ENCODE results near the gene STAT2.
A peak's percentile ranks its signal among the peaks of the same experiment; 100 is the strongest.
"Not testable (repeated sequence)": the region's sequence is repeated elsewhere in the genome, so short reads cannot be mapped to it uniquely, and the experiment has no call there.

The STAT2 gene

DNA sequence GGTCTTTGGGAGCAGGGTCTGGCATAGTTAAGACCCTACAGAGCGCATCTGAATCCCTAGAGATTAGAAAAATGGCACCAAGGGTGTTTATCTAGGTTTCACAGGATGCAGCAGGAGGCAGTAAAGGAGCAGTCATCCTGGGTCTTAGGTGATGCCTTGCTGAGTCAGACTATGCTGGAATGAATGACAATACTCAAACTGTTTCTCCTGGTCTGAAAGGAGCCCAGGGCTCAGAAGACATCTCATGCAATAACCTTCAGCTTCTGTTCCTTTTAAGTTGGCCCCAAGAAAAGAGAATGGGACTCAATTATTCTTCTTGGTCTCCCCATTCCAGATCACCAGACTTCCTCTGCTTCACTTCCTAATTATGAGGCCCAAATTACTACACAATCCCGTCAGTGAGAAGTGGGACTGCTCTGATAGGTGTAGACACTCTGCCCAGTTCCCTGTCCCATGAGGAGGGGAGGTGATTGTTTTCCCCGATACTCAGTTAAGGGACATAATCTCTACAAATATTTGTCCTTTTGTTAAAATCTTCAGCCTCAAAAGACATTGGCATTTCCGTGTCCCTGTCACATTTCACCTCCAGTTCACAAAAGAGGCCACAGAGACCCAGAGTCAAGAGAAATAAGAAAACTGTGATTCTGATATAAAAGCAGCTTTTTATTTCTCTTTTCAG, 17.5 kb upstream of the STAT2 start:
- no peaks in the 10 kb centered on the region for H3K36me3 Mint-ChIP-seq (ENCODE audit: low read depth)
- no peak overlapping the region for H3K27ac Mint-ChIP-seq
- no peaks in the 10 kb centered on the region for H3K27me3 Mint-ChIP-seq
- no peak overlapping the region for H3K4me3 Mint-ChIP-seq
- peaks cover 2% of the 10 kb centered on the region for H3K4me1 Mint-ChIP-seq (ENCODE audit: low read depth)
- no peak for DNase-seq
- peaks cover 5% of the 10 kb centered on the region for H3K9me3 Mint-ChIP-seq

DNA sequence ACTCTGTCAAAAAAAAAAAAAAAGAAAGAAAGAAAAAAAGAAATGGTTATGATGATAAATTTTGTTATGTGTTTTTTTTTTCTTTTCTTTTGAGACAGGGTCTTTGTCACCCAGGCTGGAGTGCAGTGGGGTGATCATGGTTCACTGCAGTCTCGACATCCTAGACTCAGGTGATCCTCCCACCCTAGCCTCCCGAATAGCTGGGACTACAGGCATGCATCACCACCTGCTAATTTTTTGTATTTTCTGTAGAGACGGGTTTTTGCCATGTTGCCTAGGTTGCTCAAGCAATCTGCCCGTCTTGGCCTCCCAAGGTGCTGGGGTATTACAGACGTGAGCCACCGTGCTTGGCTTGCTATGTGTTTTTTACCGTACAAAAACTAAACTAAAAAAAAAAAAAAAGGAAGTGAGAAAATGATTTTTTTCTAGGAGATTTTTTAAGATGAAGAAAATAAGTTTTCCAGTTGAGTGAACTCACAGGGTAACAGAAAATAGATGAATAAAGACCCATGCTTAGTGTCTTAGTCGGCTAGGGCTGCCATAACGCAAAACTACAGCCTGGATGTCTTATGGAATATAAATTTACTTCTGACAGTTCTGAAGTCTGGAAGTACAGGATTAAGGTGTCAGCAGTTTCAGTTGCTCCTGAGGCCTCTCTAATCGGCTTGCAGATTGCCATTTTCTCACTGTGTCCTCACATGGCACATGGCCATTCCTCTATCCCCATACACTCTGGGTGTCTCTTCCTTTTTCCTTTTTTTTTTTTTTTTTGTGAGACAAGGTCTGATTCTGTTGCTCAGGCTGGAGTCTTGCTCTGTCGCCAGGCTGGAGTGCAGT, 15.9 kb upstream of the STAT2 start:
- H3K27ac Mint-ChIP-seq: no peak overlapping the region
- H3K4me1 Mint-ChIP-seq (ENCODE audit: low read depth): peaks cover 2% of the 10 kb centered on the region
- no peaks in the 10 kb centered on the region for H3K36me3 Mint-ChIP-seq (ENCODE audit: low read depth)

DNA sequence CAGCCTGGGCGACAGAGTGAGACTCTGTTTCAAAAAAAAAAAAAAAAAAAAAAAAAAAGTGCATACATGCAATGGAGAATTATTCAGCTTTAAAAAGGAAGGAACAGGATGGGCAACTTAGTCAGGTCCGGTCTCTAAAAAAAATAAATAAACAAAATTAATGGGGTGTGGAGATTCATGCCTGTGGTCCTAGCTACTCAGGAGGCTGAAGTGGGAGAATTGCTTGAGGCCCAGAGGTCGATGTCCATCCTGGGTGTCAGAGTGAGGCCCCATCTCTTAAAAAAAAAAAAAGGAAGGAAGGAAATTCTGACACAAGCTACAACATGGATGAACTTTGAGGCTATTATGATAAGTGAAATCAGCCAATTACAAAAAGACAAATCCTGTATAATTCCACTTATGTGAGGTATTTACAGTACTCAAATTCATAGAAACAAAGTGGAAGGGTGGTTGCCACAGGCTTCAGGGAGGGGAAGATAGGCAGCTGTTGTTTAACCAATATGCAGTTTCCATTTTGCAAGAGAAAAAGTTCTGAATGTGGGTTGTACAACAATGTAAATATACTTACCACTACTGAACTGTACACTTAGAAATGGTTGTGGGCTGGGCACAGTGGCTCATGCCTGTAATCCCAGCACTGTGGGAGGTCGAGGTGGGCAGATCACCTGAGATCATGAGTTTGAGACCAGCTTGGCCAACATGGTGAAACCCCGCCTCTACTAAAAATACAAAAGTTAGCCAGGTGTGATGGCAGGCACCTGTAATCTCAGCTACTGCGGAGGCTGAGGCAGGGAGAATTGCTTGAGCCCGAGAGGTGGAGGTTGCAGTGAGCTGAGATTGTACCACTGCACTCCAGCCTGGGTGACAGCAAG, 15.1 kb upstream of the STAT2 start:
- no peak overlapping the region for H3K4me3 Mint-ChIP-seq
- H3K9me3 Mint-ChIP-seq: peaks cover 5% of the 10 kb centered on the region
- no peaks in the 10 kb centered on the region for H3K36me3 Mint-ChIP-seq (ENCODE audit: low read depth)
- DNase-seq: no peak
- H3K27me3 Mint-ChIP-seq: no peaks in the 10 kb centered on the region
- H3K4me1 Mint-ChIP-seq (ENCODE audit: low read depth): peaks cover 2% of the 10 kb centered on the region
- no peak overlapping the region for H3K27ac Mint-ChIP-seq

More for the DNA sequence above, 15.9 kb upstream of the STAT2 start:
- Mint-ChIP-seq H3K27me3 (no peaks in the 10 kb centered on the region), H3K9me3 (peaks cover 5% of the 10 kb centered on the region), H3K4me3 (no peak overlapping the region)
- no peak for DNase-seq

DNA sequence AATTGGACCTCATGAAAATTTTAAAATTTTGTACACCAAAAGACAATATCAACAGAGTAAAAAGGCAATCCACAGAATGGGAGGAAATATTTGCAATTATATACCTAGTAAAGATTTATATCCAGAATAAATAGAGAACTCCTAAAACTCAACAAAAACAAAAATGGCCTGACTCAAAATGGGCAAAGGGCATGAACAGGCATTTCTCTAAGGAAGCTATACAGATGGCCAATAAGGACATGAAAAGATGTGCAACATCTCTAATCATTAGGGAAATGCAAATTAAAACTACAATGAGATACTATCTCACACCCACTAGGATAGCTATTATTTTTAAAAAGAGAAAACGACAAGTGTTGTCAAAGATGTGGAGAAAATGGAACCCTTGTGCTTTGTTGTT, 13.6 kb upstream of the STAT2 start:
- Mint-ChIP-seq H3K36me3 (ENCODE audit: low read depth) (no peaks in the 10 kb centered on the region), H3K27me3 (no peaks in the 10 kb centered on the region), H3K9me3 (peaks cover 5% of the 10 kb centered on the region), H3K4me3 (no peak overlapping the region), H3K27ac (no peak overlapping the region), H3K4me1 (ENCODE audit: low read depth) (peaks cover 2% of the 10 kb centered on the region)
- no peak for DNase-seq

DNA sequence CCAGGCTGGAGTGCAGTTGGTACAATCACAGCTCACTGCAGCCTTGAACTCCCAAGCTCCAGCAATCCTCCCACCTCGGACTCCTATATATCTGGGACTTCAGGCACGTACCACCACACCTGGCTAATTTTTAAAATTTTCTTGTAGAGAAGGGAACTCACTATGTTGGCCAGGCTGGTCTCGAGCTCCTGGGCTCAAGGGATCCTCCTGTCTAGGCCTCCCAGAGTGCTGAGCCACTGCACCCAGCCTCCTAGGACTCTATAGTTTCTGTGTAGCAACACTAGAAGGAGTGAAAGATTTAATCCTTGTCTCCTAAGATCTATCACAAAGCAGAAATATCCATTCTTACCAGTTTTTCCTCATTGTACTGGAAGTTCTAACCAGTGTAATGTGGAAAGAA, 7.0 kb upstream of the STAT2 start:
- no peaks in the 10 kb centered on the region for H3K4me1 Mint-ChIP-seq (ENCODE audit: low read depth)
- no peaks in the 10 kb centered on the region for H3K36me3 Mint-ChIP-seq (ENCODE audit: low read depth)
- no peaks in the 10 kb centered on the region for H3K9me3 Mint-ChIP-seq
- DNase-seq: no peak
- no peak overlapping the region for H3K27ac Mint-ChIP-seq
- no peaks in the 10 kb centered on the region for H3K27me3 Mint-ChIP-seq
- no peak overlapping the region for H3K4me3 Mint-ChIP-seq

DNA sequence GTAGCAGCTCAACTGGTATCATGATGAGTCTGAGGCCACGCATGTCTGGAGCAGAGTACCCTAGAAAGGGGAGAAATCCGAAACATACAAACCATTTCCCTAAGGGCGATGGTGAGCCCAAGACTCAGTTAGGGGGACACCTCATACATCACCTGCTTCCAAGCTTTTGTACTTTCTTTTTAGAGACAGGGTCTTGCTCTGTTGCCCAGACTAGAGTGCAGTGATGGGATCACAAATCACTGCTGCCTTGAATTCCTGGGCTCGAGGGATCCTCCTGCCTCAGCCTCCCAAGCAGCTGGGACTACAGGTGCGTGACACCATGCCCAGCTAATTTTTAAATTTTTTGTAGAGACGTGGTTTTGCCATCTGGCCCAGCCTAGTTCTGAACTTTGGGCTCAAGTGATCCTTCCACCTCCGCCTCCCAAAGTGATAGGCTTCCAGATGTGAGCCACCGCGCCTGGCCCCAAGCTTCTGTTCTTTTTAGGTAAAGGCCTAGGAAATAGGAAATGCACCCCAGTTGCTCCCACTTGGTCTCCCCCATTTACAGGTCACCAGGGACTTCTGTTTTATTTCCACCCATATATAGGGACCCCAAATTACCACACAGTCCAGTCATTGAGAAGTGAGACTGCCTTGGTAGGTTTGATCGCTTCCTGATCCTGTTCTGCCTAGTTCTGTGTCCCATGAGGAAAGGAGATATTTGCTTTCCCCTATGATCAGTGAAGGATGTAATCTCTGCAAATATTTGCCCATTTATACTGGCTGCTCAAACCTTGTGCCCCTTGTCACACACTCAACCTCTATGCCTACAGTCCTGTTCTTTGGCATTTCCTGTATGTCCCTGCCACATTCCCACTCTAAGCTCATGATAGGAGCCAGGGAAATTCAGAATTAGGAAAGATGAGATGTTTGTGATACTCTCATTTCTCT, 2.5 kb upstream of the STAT2 start, which contains the start of gene APOF:
TSS of gene APOF (minus strand) at position 728 of the 930 bp plus-strand sequence. CDS start at position 616, 112 bp downstream.
- DNase-seq: no peak
- Mint-ChIP-seq H3K4me1 (ENCODE audit: low read depth) (peaks cover 29% of the 10 kb centered on the region), H3K9me3 (no peaks in the 10 kb centered on the region), H3K27me3 (no peaks in the 10 kb centered on the region), H3K4me3 (peak within 1 kb of the TSS; percentile 86), H3K27ac (peak within 1 kb of the TSS; percentile 97), H3K36me3 (ENCODE audit: low read depth) (peaks cover 12% of the 10 kb centered on the region)

DNA sequence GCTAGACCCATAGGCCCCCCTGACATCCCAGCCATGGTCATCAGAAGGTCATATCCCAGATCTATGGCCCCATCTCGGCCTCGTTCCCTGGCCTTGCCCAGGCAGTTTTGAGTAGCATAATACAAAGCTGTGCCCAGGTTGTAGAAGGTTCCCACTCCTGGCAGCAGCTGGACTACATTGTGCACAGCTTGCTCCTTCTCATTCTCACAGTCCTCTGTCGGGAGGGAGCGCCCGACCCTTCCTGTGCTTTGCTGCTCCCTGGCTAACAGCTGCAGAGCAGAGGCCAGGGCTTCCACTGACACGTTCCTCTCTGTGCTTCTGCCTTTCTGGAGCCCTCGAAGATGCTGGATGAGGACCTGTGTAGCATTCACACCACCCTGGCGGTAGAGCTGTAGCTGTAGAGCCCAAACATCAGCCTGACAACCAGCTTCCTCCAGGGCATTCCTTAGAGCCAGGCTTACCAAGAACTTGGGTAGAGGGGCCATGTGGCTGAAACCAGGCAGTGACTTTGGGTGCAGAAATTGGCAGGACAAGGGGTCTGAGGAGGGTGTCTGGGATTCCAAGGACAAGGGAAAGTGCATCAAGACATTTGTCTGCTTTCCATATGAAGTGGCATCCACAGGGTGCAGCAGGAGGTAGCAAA, 1.7 kb upstream of the STAT2 start:
- Mint-ChIP-seq H3K27me3 (no peaks in the 10 kb centered on the region), H3K36me3 (ENCODE audit: low read depth) (peaks cover 14% of the 10 kb centered on the region), H3K9me3 (no peaks in the 10 kb centered on the region), H3K27ac (peak overlapping the region; percentile 97), H3K4me1 (ENCODE audit: low read depth) (peaks cover 29% of the 10 kb centered on the region), H3K4me3 (peak overlapping the region; percentile 86)
- DNase-seq: no peak

DNA sequence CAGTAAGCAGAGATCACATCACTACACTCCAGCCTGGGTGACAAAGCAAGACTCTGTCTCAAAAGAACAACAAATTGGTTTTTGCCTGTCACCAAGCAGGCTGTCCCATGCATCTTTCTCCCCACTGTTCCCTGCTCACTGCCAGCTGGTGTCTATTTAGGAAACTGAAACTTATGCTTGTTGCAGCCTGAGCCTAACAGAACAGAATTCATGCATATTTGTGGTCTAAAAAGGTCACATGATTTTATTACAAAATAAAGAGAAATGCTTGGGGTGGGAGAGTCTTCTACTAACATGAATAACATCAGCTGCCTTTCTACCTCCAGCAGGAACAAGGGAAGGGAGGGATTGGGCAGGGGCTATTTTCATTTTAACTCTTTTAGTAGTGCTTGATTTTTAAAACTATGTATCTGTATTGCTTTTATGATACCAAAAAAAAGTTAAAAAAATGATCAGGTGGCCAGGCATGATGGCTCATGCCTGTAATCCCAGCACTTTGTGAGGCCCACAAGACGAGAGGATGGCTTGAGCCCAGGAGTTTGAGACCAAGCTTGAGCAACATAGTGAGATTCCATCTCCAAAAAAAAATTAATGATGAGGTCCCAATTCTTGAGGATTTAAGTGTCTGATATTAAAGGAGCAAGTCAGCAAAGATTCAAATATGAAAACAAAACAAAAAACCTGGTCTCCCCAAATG, 923 bp downstream of the STAT2 start:
- peak overlapping the region; percentile 86 for H3K4me3 Mint-ChIP-seq
- DNase-seq: no peak
- H3K36me3 Mint-ChIP-seq (ENCODE audit: low read depth): peaks cover 39% of the 10 kb centered on the region
- peaks cover 33% of the 10 kb centered on the region for H3K4me1 Mint-ChIP-seq (ENCODE audit: low read depth)
- no peaks in the 10 kb centered on the region for H3K9me3 Mint-ChIP-seq
- H3K27ac Mint-ChIP-seq: peak overlapping the region; percentile 97
- H3K27me3 Mint-ChIP-seq: no peaks in the 10 kb centered on the region

DNA sequence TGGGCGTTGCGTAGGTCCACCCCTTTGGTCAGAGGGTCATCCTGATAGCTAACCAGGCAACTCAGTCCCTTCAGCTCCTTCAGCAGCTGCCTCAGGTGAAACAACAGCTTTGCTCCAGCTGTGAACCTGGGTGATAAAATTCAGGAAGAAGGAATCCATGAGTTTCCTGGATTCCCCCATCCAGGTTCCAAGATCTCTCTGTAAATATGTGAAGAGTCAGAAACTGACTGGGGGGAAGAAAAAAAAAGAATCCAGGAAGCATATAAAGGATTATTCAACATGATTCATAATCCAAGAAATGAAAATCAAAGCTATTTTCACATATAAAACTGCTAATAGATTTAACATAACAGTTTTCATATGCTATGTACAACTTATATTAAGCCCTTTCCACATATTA, 8.6 kb downstream of the STAT2 start:
- H3K27me3 Mint-ChIP-seq: no peaks in the 10 kb centered on the region
- peaks cover 88% of the 10 kb centered on the region for H3K36me3 Mint-ChIP-seq (ENCODE audit: low read depth)
- peak overlapping the region; percentile 29 for H3K27ac Mint-ChIP-seq
- DNase-seq: no peak
- H3K9me3 Mint-ChIP-seq: no peaks in the 10 kb centered on the region
- peaks cover 6% of the 10 kb centered on the region for H3K4me1 Mint-ChIP-seq (ENCODE audit: low read depth)
- H3K4me3 Mint-ChIP-seq: no peak overlapping the region

DNA sequence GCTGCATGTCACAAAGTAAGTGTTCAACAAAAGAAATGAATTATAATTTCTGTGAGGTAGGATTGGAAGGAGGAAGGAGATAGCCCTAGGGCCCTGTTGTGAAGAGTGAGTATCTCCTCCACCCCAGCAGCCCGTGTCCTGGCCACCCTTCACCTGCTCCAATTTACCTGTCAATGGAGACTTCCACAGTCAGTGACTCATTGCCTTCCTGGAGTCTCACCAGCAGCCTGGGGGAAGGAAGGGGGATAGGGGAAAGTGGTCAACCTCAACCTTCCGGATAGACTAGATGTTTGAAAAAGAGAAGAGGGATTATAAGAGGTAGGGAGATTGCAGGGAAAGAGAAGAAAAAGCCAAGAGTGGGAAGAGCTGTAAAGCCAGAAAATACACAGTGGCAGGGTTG, 9.2 kb downstream of the STAT2 start:
- Mint-ChIP-seq H3K27me3 (no peaks in the 10 kb centered on the region), H3K9me3 (no peaks in the 10 kb centered on the region), H3K36me3 (ENCODE audit: low read depth) (peaks cover 88% of the 10 kb centered on the region), H3K4me3 (no peak overlapping the region), H3K27ac (no peak overlapping the region), H3K4me1 (ENCODE audit: low read depth) (peaks cover 3% of the 10 kb centered on the region)
- no peak for DNase-seq

DNA sequence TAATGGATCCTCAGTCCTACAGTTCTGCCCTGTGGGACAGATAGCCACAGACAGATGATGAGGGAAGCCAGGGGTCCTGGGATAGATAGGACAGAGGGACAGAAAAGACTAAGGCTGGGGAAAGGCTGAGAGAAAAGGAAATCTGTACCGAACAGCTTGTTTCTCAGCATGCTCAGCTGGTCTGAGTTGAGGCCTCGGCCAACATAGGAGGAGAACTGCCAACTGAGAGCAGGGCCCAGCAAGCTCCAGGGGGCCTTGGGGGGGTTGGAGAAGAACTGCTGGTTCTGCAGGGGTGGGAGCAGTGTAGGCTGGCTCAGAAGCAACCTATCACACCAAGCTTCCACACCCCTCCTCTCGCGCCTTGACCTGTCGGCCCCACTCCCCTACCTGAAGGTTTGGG, 11.1 kb downstream of the STAT2 start:
- Mint-ChIP-seq H3K9me3 (no peaks in the 10 kb centered on the region), H3K27ac (peak overlapping the region; percentile 55), H3K4me1 (ENCODE audit: low read depth) (peaks cover 3% of the 10 kb centered on the region), H3K4me3 (no peak overlapping the region), H3K36me3 (ENCODE audit: low read depth) (peaks cover 82% of the 10 kb centered on the region), H3K27me3 (no peaks in the 10 kb centered on the region)
- no peak for DNase-seq

DNA sequence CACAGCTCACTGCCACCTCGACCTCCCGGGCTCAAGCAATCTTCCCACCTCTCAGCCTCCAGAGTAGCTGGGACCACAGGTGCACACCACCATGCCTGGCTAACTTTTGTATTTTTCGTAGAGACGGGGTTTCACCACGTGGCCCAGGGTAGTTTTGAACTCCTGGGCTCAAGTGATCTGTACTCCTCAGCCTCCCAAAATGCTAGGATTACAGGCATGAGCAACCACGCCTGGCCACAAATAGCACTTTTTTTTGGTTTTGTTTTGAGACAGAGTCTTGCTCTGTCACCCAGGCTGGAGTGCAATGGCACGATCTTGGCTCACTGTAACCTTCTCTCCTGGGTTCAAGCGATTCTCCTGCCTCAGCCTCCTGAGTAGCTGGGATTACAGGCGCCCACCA, 12.7 kb downstream of the STAT2 start:
- not testable (repeated sequence) for H3K9me3 Mint-ChIP-seq; H3K4me3 Mint-ChIP-seq; DNase-seq; H3K27me3 Mint-ChIP-seq; H3K4me1 Mint-ChIP-seq (ENCODE audit: low read depth)
- H3K27ac Mint-ChIP-seq: peak overlapping the region; percentile 67
- peaks cover 82% of the 10 kb centered on the region for H3K36me3 Mint-ChIP-seq (ENCODE audit: low read depth)

DNA sequence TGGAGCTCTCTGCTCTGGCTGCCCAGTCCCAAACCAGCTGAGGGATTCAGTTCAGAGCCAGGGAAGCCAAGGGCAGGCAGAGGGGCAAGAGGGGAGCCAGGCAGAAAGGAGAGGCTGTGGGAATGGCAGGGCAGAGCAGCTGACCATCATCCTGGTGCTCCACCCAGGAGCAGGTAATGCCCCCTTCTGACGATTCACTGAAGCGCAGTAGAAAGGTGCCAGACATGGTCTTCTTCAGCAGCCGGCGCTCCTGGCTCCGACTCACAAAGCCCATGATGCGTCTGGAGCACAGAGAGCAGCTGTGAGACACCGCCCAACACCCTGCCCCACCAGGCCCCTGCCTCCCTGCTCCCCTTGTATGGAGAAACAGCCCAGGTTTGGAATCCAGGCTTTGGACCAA, 13.2 kb downstream of the STAT2 start:
- no peak for DNase-seq
- H3K36me3 Mint-ChIP-seq (ENCODE audit: low read depth): peaks cover 85% of the 10 kb centered on the region
- H3K27me3 Mint-ChIP-seq: no peaks in the 10 kb centered on the region
- no peaks in the 10 kb centered on the region for H3K9me3 Mint-ChIP-seq
- H3K4me1 Mint-ChIP-seq (ENCODE audit: low read depth): peaks cover 5% of the 10 kb centered on the region
- H3K4me3 Mint-ChIP-seq: no peak overlapping the region
- H3K27ac Mint-ChIP-seq: peak overlapping the region; percentile 67

All from activated T-cell treated with anti-CD3 and anti-CD28 coated beads, Interleukin-2, amount 50 U/mL, for 24 hours (primary cell).